Melanocyte of skin (primary cell): ENCODE results near the gene PTGER3. TPM values are rescaled to one million over a fixed set of nuclear protein-coding genes. Genes with fewer than 3 reads are reported as not detected.

Source experiments
- small RNA-seq, 2 donors: library from RNA; depleted of rRNA; stranded (forward); fragments of <200 nt; gene quantifications; one replicate each; pipeline ENCODE3, GENCODE V24; 2012
- total RNA-seq, 2 donors: library from RNA; depleted of rRNA; stranded (reverse); fragments of >200 nt; gene quantifications; 2 replicates each; pipeline ENCODE4 v1.2.3, GENCODE V29; 2012

PTGER3 gene
- under 1 TPM in 1 of 2 donors, not detected in 1; under 0.01 TPM for total RNA-seq

GRCh38 chr1:71047635-71048607 lies at the start of gene PTGER3:
TSS of gene PTGER3 (minus strand) at chr1:71047816. CDS start at chr1:71047577, 239 bp downstream.

GRCh38 chr1:71080739-71081696 lies 33.4 kb upstream of the PTGER3 start, which contains the start of gene ZRANB2:
TSS of gene ZRANB2 (minus strand) at chr1:71081035. CDS start at chr1:71080995, 40 bp downstream.

Small RNA genes within 50 kb of the gene (small RNA-seq; reads per million reads assigned to genes)
- gene MIR186, result 147 to 188 reads per million in 2 donors

Other genes with a start within 250 kb of the PTGER3 start
- 10 to 100 TPM; 21.7 to 27.3 TPM for gene ZRANB2, start 33.2 kb upstream of the PTGER3 start, total RNA-seq